B cell (primary cell): ENCODE results near the gene POLQ. TPM values are rescaled to one million over a fixed set of nuclear protein-coding genes. Genes with fewer than 3 reads are reported as not detected.

Experiments
- ATAC-seq: fragments of 200-7000 bp; cut with Tn5 transposase; one replicate; pipeline ENCODE4 v1.10.0; 2021; ENCODE audit warnings: low read depth, mild to moderate bottlenecking, moderate number of reproducible peaks, moderate library complexity
- CTCF ChIA-PET: fragments of 350-600 bp; sonication (Branson Sonifier 250); formaldehyde crosslinking; loops from one replicate; lab custom pipeline; 2021; ENCODE audit warnings: antibody characterized with exemption, inconsistent platforms; lab: Charles Lee
- POLR2A ChIA-PET: fragments of 350-600 bp; sonication (Branson Sonifier 250); formaldehyde crosslinking; loops from one replicate; lab custom pipeline; 2021; ENCODE audit warnings: antibody characterized with exemption; lab: Charles Lee
- DNase-seq: peaks from one replicate; pipeline ENCODE4 v3.0.0; 2013
- H2AFZ ChIP-seq: 2 replicates; pipeline ENCODE4 v1.6.1; 2012; ENCODE audit warnings: mild to moderate bottlenecking, low read depth, low read length; ENCODE audit not compliant: insufficient read depth, poor library complexity, severe bottlenecking
- H3K27ac ChIP-seq, 2 donors: 1 replicate in 1 of 2; 2 replicates in 1 of 2; pipeline ENCODE4 v1.5.1; 2012 to 2013; ENCODE audit warnings: low read length in 2 of 2, mild to moderate bottlenecking in 2 of 2, moderate library complexity in 1 of 2
- H3K27me3 ChIP-seq, 4 experiments: fragments of 200-600 bp in 1 of 4; sonication (generic) in 1 of 4; replicated peaks in 1 of 4; 1 replicate in 2 of 4; 2 replicates in 2 of 4; pipeline versions ENCODE4 v1.6.1 to v1.7.0; 2013 to 2016; ENCODE audit warnings: low read length in 3 of 4, mild to moderate bottlenecking in 2 of 4, mixed read lengths in 1 of 4, moderate library complexity in 1 of 4; ENCODE audit not compliant: insufficient read depth in 4 of 4, control insufficient read depth in 3 of 4; ENCODE audit errors: control extremely low read depth in 1 of 4
- H3K36me3 ChIP-seq, 2 experiments: replicated peaks in 1 of 2; 1 replicate in 1 of 2; 2 replicates in 1 of 2; pipeline versions ENCODE4 v1.6.1 to v1.7.1; 2013; ENCODE audit warnings: low read length in 1 of 2; ENCODE audit not compliant: insufficient read depth in 2 of 2, control insufficient read depth in 1 of 2; ENCODE audit errors: control extremely low read depth in 1 of 2, extremely low read depth in 1 of 2
- H3K4me1 ChIP-seq, 2 donors: fragments of 200-600 bp in 1 of 2; sonication (generic) in 1 of 2; 1 replicate in 1 of 2; 2 replicates in 1 of 2; pipeline versions ENCODE4 v1.5.1 to v1.6.1; 2013 to 2017; ENCODE audit warnings: low read length in 2 of 2; ENCODE audit not compliant: control insufficient read depth in 2 of 2, insufficient read depth in 2 of 2
- H3K4me2 ChIP-seq: replicated peaks from 2 replicates; pipeline ENCODE3; 2012; ENCODE audit warnings: mild to moderate bottlenecking, low read depth, low read length; ENCODE audit not compliant: poor library complexity, severe bottlenecking
- H3K4me3 ChIP-seq, 5 experiments: fragments of 200-600 bp in 1 of 5; sonication (generic) in 1 of 5; 1 replicate in 3 of 5; 2 replicates in 2 of 5; pipeline versions ENCODE4 v1.5.1 to v1.7.0; 2011 to 2016; ENCODE audit warnings: low read length in 4 of 5, mild to moderate bottlenecking in 4 of 5, low read depth in 2 of 5, control low read depth in 1 of 5, moderate library complexity in 1 of 5; ENCODE audit not compliant: insufficient read depth in 1 of 5; ENCODE audit errors: control extremely low read depth in 1 of 5, extremely low read depth in 1 of 5
- H3K79me2 ChIP-seq: fragments of 200-600 bp; sonication (generic); one replicate; pipeline ENCODE4 v1.6.0; 2016; ENCODE audit warnings: low read length; ENCODE audit not compliant: control insufficient read depth, insufficient read depth
- H3K9ac ChIP-seq: fragments of 200-600 bp; sonication (generic); 2 replicates; pipeline ENCODE4 v1.6.1; 2017; ENCODE audit warnings: mild to moderate bottlenecking, low read length, moderate library complexity
- H3K9me3 ChIP-seq, 3 donors: one replicate each; pipeline versions ENCODE4 v1.6.1 to v1.7.1; 2013; ENCODE audit warnings: low read length in 2 of 3; ENCODE audit not compliant: control insufficient read depth in 2 of 3, insufficient read depth in 1 of 3; ENCODE audit errors: control extremely low read depth in 1 of 3
- H4K20me1 ChIP-seq: 2 replicates; pipeline ENCODE4 v1.6.0; 2012; ENCODE audit warnings: mild to moderate bottlenecking, low read length; ENCODE audit not compliant: insufficient read depth, control insufficient read depth, poor library complexity, severe bottlenecking
- H3K27ac Mint-ChIP-seq: one replicate; pipeline ENCODE4 v1.8.0; 2021; ENCODE audit warnings: mixed read lengths
- H3K27me3 Mint-ChIP-seq: one replicate; pipeline ENCODE4 v1.8.0; 2021; ENCODE audit warnings: mixed read lengths
- H3K4me1 Mint-ChIP-seq: one replicate; pipeline ENCODE4 v1.8.0; 2021; ENCODE audit warnings: mixed read lengths
- H3K4me3 Mint-ChIP-seq: one replicate; pipeline ENCODE4 v1.8.0; 2021; ENCODE audit warnings: mixed read lengths
- H3K9me3 Mint-ChIP-seq: one replicate; pipeline ENCODE4 v1.8.0; 2022; ENCODE audit warnings: mixed read lengths; ENCODE audit not compliant: insufficient read depth
- CTCF ChIP-seq: fragments of 200-600 bp; IDR thresholded peaks from one replicate; pipeline ENCODE4 v1.8.0; 2022; ENCODE audit warnings: antibody characterized with exemption, mild to moderate bottlenecking
- EZH2 ChIP-seq: IDR thresholded peaks from 2 replicates; pipeline ENCODE4 v1.6.1; 2012; ENCODE audit warnings: borderline replicate concordance, low read depth, mild to moderate bottlenecking, moderate library complexity, low read length; ENCODE audit not compliant: insufficient read depth, poor library complexity, severe bottlenecking
- WGBS: methylation state at CpG from one replicate; pipeline ENCODE4 v1.1.5; 2013; ENCODE audit warnings: missing lambda C conversion rate; ENCODE audit not compliant: insufficient coverage; 5-methylcytosine and 5-hydroxymethylcytosine counted together
- intact Hi-C: fragments of 100-400 bp; cut with micrococcal nuclease; formaldehyde crosslinking; loops from one replicate; pipeline ENCODE4 v1.10.0; 2022
- polyA plus RNA-seq: library from polyadenylated mRNA; depleted of rRNA; stranded (reverse); fragments of >200 nt; gene quantifications from 2 replicates; pipeline ENCODE4 v1.2.3, GENCODE V29; 2012
- total RNA-seq, 2 donors: library from RNA; stranded (reverse); fragments of 120-200 nt in 1 of 2; gene quantifications; 1 replicate in 1 of 2; 2 replicates in 1 of 2; pipeline versions ENCODE4 v1.2.3 to v1.2.4, GENCODE V29; 2013 to 2022

POLQ gene
- total and polyA plus RNA-seq, 2 donors (not counting 1 experiment from before 2014, with no cell fraction given) = 0.25 to 0.79 TPM

- Mint-ChIP-seq H3K4me3 (no peak overlapping the region), H3K27me3 (no peaks in the 10 kb centered on the region), H3K4me1 (no peaks in the 10 kb centered on the region), H3K27ac (no peak overlapping the region), H3K9me3 (no peaks in the 10 kb centered on the region)
- Histone ChIP-seq H3K9ac (no peak overlapping the region), H4K20me1 (no peaks in the 10 kb centered on the region), H3K36me3 (no peaks in the 10 kb centered on the region), H3K4me2 (no peak overlapping the region), H3K79me2 (no peaks in the 10 kb centered on the region), H3K9me3 (no peaks in the 10 kb centered on the region), H3K27me3 (no peaks in the 10 kb centered on the region), H2AFZ (no peak overlapping the region), H3K4me1 (no peaks in the 10 kb centered on the region), H3K27ac (no peak overlapping the region), H3K4me3 (no peak overlapping the region)
- ChIA-PET POLR2A (no interaction called here), CTCF (no interaction called here)
- DNase-seq (no peak), ATAC-seq (no peak)
- no CpG with 5 or more reads among the region's 1 CpG for WGBS
- intact Hi-C loops = no loop called here
- no peak for TF ChIP-seq EZH2
- TF ChIP-seq CTCF = no peak
These were observed 63.1 kb downstream of the POLQ start for GRCh38 chr3:121482660-121483059.

GRCh38 chr3:121481106-121481880 lies 64.5 kb downstream of the POLQ start:
- 100% methylated on average over 1 of the region's 3 CpGs for whole genome bisulfite sequencing
- CTCF ChIA-PET = no interaction called here
- intact Hi-C loops = no loop called here

More at GRCh38 chr3:121481106-121481880, 64.5 kb downstream of the POLQ start:
- Histone ChIP-seq H3K36me3 (no peaks in the 10 kb centered on the region), H3K4me1 (no peaks in the 10 kb centered on the region), H3K27me3 (no peaks in the 10 kb centered on the region), H3K9ac (no peak overlapping the region), H4K20me1 (no peaks in the 10 kb centered on the region), H3K4me3 (no peak overlapping the region), H3K79me2 (no peaks in the 10 kb centered on the region), H3K27ac (no peak overlapping the region), H3K4me2 (no peak overlapping the region), H2AFZ (no peak overlapping the region), H3K9me3 (no peaks in the 10 kb centered on the region)
- no peak for DNase-seq
- Mint-ChIP-seq H3K4me1 (no peaks in the 10 kb centered on the region), H3K27ac (no peak overlapping the region), H3K9me3 (no peaks in the 10 kb centered on the region), H3K27me3 (no peaks in the 10 kb centered on the region), H3K4me3 (no peak overlapping the region)
- TF ChIP-seq CTCF (no peak), EZH2 (no peak)
- no peak for ATAC-seq
- POLR2A ChIA-PET = no interaction called here
